Stimulated activated naive CD4-positive, alpha-beta T cell treated with Interleukin-2 at 50 U/mL for 16 hours (primary cell): Measurements from ENCODE around the gene CCDC191.
A peak's percentile ranks its signal among the peaks of the same experiment; 100 is the strongest.

Source experiments
- DNase-seq: peaks from one replicate; lab custom pipeline; 2025; lab: John Stamatoyannopoulos, UW

Gene CCDC191

DNA sequence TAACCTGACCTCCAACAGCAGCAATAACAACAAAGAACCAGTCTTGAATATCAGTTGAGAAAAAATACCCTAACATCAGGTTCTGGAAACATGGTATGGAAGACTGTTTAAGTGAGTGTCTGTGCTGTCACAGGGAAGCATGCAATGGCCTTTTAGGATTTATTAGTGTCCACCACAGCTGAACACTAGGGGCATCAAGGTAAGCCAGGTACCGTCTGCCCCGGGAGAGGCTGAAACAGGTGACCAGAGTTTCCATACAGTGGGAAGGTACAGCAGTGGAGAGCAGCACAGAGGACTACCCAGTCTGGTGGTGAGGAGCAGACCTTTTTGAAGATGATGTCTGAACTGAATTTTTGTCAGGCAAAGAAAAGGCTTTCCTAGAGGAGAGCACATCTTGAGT lies 90.2 kb downstream of the CCDC191 start:
- no peak for DNase-seq

DNA sequence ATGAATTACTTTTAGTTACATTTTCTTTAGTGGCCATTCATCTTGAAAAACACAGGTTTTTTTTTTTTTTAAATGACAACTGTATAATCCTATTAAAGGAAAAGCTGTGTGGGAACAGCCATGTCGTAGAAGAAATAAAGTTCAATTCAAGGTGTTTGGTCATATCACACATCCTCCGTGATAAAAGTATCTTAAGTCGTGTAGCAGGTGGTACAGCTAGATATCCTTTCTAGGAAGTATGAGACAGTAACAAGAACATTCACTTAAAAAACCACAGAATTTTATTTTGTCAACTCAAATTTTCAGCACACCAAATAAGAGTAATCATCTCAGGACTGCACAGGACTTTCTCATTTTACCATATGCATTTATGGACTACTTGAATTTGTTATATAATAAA lies 92.4 kb downstream of the CCDC191 start:
- no peak for DNase-seq

DNA sequence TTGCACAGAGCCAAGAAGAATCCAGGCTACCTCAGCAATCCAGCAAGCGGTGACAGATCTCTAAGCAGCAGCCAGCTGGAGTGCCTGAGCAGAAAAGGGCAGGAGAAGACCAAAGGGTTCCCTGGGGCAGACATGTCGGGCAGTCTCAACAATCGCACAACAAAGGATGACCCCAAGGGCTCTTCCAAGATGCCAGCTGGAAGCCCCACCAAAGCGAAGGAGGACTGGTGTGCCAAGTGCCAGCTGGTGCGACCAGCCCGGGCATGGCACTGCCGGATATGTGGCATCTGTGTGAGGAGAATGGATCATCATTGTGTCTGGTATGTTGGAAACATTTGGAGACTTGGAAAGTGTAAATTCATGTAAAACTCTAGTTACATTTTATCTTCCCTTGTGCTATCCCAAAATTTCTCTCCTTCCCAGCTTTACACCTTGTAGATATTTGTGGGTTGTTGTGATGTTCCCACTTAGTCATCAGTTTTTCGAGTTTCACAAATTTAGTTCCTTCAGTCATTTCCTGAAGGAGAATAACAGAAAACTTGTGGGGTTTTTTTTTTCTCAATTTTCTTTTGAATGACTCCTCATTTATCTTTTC lies 102.1 kb downstream of the CCDC191 start:
- no peak for DNase-seq

DNA sequence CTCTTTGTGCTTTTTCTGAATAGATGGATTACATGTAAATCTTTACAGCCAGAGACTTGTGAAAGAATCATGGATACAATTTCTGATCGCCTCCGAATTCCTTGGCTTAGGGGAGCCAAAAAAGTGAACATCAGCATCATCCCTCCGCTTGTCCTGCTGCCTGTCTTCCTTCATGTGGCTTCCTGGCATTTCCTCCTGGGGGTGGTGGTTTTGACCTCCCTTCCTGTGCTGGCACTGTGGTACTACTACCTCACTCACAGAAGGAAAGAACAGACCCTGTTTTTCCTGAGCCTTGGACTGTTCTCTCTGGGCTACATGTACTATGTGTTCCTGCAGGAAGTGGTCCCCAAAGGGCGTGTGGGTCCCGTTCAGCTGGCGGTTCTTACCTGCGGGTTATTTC lies 102.6 kb downstream of the CCDC191 start:
- no peak for DNase-seq

DNA sequence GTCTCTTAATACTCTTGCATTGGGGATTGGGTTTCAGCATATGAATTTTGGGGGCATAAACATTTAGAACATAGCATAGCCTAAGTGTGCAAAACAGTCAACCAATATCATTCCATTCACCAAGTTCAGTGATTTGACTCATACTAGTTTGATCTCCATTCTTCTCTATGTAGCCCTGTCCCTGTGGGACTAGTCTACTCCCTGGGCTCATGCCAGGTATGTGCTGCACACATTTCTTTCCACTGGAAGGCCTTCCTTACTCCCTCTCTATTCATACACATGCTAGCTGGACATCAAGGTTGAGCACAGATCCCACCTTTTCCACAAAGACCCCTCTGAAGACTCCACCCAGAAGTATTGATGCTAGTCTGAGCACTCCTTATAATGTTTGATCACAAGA lies 103.4 kb downstream of the CCDC191 start:
- DNase-seq = no peak

DNA sequence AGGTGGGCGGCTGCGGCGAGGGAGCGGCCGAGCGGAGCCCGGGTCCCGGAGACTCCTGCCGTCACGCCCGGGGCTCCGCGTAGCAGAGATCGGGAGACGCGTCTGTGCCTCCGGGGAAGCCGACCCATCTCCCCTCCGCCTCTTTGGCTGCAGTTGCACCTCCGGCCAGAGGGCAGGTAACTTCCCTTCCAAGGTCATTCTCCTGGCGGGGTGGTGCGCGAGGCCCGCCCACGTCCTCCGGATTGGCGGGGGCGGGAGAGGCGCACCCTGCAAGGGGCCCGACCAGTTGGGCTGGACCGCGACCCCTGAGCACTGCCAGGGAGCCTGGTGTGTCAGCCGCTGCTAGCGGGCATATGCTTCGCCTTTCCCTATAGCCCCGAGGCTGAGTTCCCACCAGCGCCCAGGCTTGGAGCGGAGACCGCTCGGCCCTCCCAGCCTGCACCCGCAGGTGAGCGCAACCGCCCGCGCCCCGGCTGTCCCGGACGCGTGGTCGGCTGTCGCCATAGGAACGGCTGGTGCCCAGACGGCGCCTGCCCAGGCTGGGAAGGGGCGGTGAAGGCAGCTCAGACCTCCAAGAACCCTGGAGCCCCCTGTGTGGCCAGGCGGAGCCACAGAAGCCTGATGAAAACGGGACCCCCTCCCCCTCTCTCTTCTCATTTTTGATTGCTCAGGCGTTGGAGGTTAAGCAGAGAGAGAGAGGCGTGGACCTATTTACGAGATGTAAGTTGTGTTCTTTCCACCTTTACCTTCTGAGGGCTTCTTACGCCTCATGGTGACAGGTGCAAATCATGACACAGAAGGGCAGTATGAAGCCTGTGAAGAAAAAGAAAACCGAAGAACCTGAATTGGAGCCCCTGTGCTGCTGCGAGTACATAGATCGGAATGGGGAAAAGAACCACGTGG lies 108.1 kb downstream of the CCDC191 start:
- peak; percentile 28 for DNase-seq

DNA sequence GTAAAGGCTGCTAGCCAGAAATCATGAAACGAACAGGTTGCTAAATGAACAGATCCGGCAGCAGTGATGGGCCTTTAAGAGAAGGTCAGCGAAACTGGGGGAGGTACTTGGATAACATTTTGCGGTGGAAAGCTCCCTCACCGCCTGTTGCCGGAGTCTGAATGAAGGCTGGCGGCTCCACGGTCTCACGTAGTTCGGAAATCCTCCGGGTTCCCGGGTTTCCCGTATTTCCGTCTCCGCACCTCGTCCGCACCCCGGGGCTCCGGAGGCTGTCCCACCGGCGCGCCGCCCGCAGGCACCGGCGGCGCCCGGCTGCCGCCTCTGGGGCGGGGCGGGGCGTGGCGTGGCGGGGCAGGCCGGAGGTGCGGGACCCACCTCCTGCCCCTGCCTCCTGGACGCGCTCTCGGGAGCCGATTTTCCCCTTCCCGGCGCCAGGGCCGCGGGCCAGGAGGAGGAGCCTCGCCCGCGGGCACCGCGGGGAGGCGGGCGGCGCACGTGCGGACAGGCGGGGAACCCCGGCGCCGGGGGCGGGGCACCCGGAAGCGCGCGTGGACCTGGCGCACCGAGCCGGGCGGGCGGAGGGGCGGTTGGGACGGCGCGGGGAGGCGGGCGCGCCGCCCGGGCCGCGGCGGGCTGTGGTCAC lies 108.8 kb downstream of the CCDC191 start, which contains the start of gene ZDHHC23:
TSS of gene ZDHHC23 (plus strand) at position 642 of the 643 bp plus-strand sequence. CDS start 790 bp downstream, outside the sequence.
- peak; percentile 54 for DNase-seq

DNA sequence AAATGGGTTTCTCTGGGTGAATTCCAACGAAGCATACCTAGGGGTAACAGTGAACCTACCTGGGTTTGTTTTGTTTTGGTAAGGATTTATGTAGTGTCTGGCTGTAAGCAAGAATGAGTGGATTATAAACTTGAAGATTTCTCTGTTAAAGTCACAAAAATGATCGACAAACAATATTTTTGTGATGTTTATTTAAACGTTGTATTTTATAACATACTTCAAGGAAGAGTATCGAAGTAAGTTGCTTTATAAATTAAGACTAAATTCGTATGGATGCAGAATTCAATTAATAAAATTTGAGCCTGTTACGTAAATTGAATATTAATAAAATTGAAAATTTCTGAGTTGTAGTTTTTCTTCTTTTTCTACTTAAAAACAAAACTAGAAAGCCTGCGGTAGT lies 109.5 kb downstream of the CCDC191 start:
- DNase-seq = no peak

DNA sequence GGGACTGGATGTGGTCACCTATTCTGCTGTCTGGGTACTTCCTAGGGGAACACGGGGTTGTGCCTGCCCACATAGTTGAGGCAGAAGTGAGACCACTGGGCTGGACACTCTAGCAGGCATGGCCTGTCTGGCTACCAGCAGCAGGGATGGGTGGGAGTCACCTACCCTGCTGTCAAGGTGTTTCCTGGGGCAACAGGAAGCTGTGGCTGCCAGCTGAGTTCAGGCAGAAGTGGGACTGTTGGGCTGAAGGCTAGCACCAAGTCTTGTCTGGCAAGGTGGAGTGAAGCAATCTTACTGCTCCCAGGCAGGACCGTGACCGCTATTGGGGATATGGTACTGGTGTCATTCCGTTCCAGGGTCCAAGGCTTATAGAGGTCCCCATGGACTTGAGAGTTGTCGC lies 128.8 kb downstream of the CCDC191 start:
- no peak for DNase-seq

DNA sequence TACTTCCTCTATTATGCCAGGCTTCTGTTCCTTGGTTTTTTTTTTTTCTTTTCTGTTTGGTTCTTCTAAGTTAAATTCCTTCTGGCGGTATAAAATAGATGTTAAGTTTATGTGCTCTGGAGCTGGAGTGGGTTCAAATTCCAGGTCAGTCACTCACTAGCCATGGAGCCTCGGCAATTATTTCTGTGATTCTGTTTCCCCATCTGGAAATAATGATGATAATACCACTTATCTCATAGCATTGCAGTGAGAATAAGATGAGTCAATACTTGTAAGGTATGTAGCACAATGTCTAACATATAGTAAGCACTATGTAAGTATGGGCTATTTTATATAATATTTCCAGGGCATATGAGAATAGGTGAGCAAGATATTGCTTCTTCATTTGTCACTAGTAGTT lies 141.7 kb downstream of the CCDC191 start:
- no peak for DNase-seq
